ENCODE data around the gene RAPGEF5.
A peak's percentile ranks its signal among the peaks of the same experiment; 100 is the strongest.
"Not testable (repeated sequence)": the region's sequence is repeated elsewhere in the genome, so short reads cannot be mapped to it uniquely, and the experiment has no call there.

RAPGEF5 gene

GRCh38 chr7:22117222-22117621, 239.7 kb downstream of the RAPGEF5 start:
- no peak for DNase-seq (ENCODE audit: low read depth)

GRCh38 chr7:22116451-22117030, 240.4 kb downstream of the RAPGEF5 start:
- DNase-seq (ENCODE audit: low read depth): no peak

GRCh38 chr7:22115689-22116088, 241.3 kb downstream of the RAPGEF5 start:
- DNase-seq (ENCODE audit: low read depth): no peak

- no peak for DNase-seq (ENCODE audit: low read depth)
These were observed 242.4 kb downstream of the RAPGEF5 start for GRCh38 chr7:22114440-22114981.

- DNase-seq (ENCODE audit: low read depth): no peak
These were observed 243.9 kb downstream of the RAPGEF5 start for GRCh38 chr7:22113041-22113440.

GRCh38 chr7:22111661-22112060, 245.3 kb downstream of the RAPGEF5 start:
- DNase-seq (ENCODE audit: low read depth): no peak

- DNase-seq (ENCODE audit: low read depth): no peak
These were observed 246.1 kb downstream of the RAPGEF5 start for GRCh38 chr7:22110881-22111280.

- no peak for DNase-seq (ENCODE audit: low read depth)
These were observed 246.6 kb downstream of the RAPGEF5 start for GRCh38 chr7:22110227-22110839.

- no peak for DNase-seq (ENCODE audit: low read depth)
These were observed 247.2 kb downstream of the RAPGEF5 start for GRCh38 chr7:22109761-22110160.

GRCh38 chr7:22108151-22108845, 248.7 kb downstream of the RAPGEF5 start:
- no peak for DNase-seq (ENCODE audit: low read depth)

- DNase-seq (ENCODE audit: low read depth): no peak
These were observed 251.4 kb downstream of the RAPGEF5 start for GRCh38 chr7:22105550-22105949.

- DNase-seq (ENCODE audit: low read depth): no peak
These were observed 262.3 kb downstream of the RAPGEF5 start for GRCh38 chr7:22094413-22095342.

- DNase-seq (ENCODE audit: low read depth): no peak
These were observed 263.0 kb downstream of the RAPGEF5 start for GRCh38 chr7:22093936-22094335.

GRCh38 chr7:22093001-22093400, 264.0 kb downstream of the RAPGEF5 start:
- no peak for DNase-seq (ENCODE audit: low read depth)

GRCh38 chr7:22090958-22091525, 265.9 kb downstream of the RAPGEF5 start:
- not testable (repeated sequence) for DNase-seq (ENCODE audit: low read depth)

GRCh38 chr7:22090512-22090911, 266.4 kb downstream of the RAPGEF5 start:
- no peak for DNase-seq (ENCODE audit: low read depth)

- no peak for DNase-seq (ENCODE audit: low read depth)
These were observed 266.8 kb downstream of the RAPGEF5 start for GRCh38 chr7:22090107-22090506.

- no peak for DNase-seq (ENCODE audit: low read depth)
These were observed 268.1 kb downstream of the RAPGEF5 start for GRCh38 chr7:22088827-22089226.

GRCh38 chr7:22087861-22088260, 269.1 kb downstream of the RAPGEF5 start:
- DNase-seq (ENCODE audit: low read depth): no peak

- no peak for DNase-seq (ENCODE audit: low read depth)
These were observed 273.2 kb downstream of the RAPGEF5 start for GRCh38 chr7:22083704-22084240.

GRCh38 chr7:22082886-22083703, 273.9 kb downstream of the RAPGEF5 start:
- peak; percentile 45 for DNase-seq (ENCODE audit: low read depth)

Measured in CMK (cell line).